MG63 (cell line): Measurements from ENCODE around the gene RTEL1. TPM values are rescaled to one million over a fixed set of nuclear protein-coding genes. Genes with fewer than 3 reads are reported as not detected.
"Not testable (repeated sequence)": the region's sequence is repeated elsewhere in the genome, so short reads cannot be mapped to it uniquely, and the experiment has no call there.

Source experiments
- DNase-seq: peaks from one replicate; pipeline ENCODE4 v3.0.0-alpha.2; 2020
- H3K27me3 ChIP-seq: fragments of 250-450 bp; sonication (Bioruptor Pico); 2 replicates; pipeline ENCODE4 v1.5.1; 2020; ENCODE audit warnings: mild to moderate bottlenecking, moderate library complexity
- H3K36me3 ChIP-seq: fragments of 250-450 bp; sonication (Bioruptor Pico); 2 replicates; pipeline ENCODE4 v1.5.1; 2020; ENCODE audit warnings: mild to moderate bottlenecking, moderate library complexity
- H3K4me3 ChIP-seq: fragments of 250-450 bp; sonication (Bioruptor Pico); 2 replicates; pipeline ENCODE4 v1.5.1; 2020; ENCODE audit warnings: mild to moderate bottlenecking, moderate library complexity
- H3K9me3 ChIP-seq: fragments of 250-450 bp; sonication (Bioruptor Pico); 2 replicates; pipeline ENCODE4 v1.5.1; 2020; ENCODE audit warnings: mild to moderate bottlenecking, moderate library complexity
- total RNA-seq: library from RNA; depleted of rRNA; stranded (reverse); fragments of >200 nt; shearing (Covaris generic); gene quantifications from 2 replicates; pipeline ENCODE4 v1.2.3, GENCODE V29; 2014; ENCODE audit warnings: low replicate concordance; rRNA removed

The RTEL1 gene
- total RNA-seq: 13.4 and 22.7 TPM in 2 replicates

DNA sequence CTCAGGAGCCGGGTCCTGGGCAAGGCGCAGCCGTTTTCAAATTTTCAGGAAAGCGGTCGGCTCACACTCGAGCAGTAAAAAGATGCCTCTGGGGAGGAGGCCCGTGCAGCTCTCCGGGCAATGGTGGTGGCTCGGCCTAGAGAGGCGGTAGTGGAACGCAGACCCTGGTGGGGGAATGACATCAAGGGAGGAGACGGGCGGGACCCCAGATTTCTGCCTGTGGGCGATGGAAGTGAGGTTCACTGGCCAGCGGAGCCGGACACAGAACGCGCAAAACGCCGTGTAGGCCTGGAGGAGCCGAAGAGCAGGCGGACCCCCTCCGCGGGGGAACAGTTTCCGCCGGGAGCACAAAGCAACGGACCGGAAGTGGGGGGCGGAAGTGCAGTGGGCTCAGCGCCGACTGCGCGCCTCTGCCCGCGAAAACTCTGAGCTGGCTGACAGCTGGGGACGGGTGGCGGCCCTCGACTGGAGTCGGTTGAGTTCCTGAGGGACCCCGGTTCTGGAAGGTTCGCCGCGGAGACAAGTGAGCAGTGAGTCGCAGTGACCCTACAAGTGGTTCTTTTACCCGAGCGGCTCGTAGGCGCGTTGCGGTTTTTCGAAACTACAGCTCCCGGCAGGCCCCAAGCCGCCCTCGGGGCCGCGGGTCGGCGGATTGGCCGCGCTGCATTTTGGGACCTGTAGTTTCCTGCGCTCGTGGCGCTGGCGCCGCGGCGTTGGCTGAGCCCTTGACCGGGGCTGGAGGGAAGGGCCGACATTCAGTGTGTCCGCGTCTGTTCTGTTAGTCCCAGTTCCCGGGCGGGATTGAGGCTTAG is at the start of gene RTEL1:
RTEL1 (plus strand) TSS at position 376 of the 812 bp plus-strand sequence. CDS start 1,091 bp downstream, outside the sequence.
- Histone ChIP-seq H3K4me3 (peak within 1 kb of the TSS; percentile 90), H3K27me3 (no peaks in the 10 kb centered on the region), H3K36me3 (peaks cover 39% of the 10 kb centered on the region), H3K9me3 (no peaks in the 10 kb centered on the region)
- DNase-seq: peak; percentile 95

- Histone ChIP-seq H3K36me3 (peaks cover 41% of the 10 kb centered on the region), H3K9me3 (no peaks in the 10 kb centered on the region), H3K27me3 (no peaks in the 10 kb centered on the region), H3K4me3 (no peak overlapping the region)
- DNase-seq: no peak
Observed at GRCh38 chr20:63610581-63611435, 47.3 kb upstream of the RTEL1 start.

DNA sequence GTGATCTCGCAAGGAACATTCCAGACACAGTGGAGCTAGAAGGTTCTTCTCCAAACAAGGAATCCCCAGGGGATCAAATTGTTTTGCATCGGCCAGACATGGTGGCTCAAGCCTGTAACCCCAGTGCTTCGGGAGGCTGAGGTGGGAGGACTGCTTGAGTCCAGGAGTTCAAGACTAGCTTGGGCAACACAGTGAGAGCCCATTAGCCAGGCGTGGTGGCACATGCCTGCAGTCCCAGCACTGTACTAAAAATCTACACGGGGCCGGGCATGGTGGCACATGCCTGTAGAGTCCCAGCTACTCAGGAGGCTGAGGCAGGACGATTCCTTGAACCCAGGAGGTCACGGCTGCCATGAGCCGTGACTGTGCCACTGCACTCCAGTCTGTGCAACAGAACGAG is 46.5 kb upstream of the RTEL1 start:
- H3K4me3 ChIP-seq: no peak overlapping the region
- no peak for DNase-seq

GRCh38 chr20:63612276-63612931 is 45.7 kb upstream of the RTEL1 start:
- no peak for DNase-seq
- Histone ChIP-seq H3K36me3 (peaks cover 54% of the 10 kb centered on the region), H3K4me3 (no peak overlapping the region), H3K27me3 (no peaks in the 10 kb centered on the region), H3K9me3 (no peaks in the 10 kb centered on the region)

More for the DNA sequence above, 46.5 kb upstream of the RTEL1 start:
- Histone ChIP-seq H3K27me3 (no peaks in the 10 kb centered on the region), H3K36me3 (peaks cover 49% of the 10 kb centered on the region), H3K9me3 (no peaks in the 10 kb centered on the region)

GRCh38 chr20:63613863-63614594 is 44.1 kb upstream of the RTEL1 start:
- DNase-seq, H3K27me3 ChIP-seq, H3K4me3 ChIP-seq, H3K9me3 ChIP-seq: not testable (repeated sequence)
- peaks cover 67% of the 10 kb centered on the region for H3K36me3 ChIP-seq

DNA sequence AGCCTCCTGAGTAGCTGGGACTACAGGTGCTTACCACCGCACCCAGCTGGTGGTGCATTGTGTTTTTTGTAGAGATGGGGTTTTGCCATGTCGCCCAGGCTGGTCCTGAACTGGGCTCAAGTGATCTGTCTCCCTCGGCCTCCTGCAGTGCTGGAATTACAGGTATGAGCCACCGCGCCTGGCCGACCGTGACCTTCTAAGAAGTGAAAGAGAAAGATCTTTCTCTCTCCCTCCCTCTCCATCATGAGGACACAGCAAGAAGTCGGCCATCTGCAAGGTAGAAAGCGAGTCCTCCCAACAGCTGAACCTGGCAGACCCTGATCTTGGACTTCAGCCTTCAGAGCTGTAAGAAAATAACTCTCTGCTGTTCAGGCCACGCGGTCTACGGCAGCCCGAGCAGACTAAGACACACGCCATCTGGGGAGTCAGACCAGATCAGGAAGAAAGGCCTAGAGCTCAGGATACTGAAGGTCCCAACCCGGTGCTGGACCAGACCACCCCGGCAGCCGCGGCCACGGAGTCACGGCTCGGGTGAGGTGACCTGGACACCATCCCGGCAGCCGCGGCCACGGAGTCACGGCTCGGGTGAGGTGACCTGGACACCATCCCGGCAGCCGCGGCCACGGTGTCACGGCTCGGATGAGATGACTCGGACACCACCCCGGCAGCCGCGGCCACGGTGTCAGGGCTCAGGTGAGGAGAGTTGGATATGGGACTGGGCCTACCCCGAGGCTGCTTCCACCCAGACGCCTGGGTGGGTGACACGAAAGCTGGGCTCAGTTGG is 40.8 kb upstream of the RTEL1 start:
- DNase-seq: no peak
- H3K4me3 ChIP-seq: no peak overlapping the region
- H3K27me3 ChIP-seq: no peaks in the 10 kb centered on the region
- H3K36me3 ChIP-seq: peaks cover 72% of the 10 kb centered on the region
- H3K9me3 ChIP-seq: no peaks in the 10 kb centered on the region

DNA sequence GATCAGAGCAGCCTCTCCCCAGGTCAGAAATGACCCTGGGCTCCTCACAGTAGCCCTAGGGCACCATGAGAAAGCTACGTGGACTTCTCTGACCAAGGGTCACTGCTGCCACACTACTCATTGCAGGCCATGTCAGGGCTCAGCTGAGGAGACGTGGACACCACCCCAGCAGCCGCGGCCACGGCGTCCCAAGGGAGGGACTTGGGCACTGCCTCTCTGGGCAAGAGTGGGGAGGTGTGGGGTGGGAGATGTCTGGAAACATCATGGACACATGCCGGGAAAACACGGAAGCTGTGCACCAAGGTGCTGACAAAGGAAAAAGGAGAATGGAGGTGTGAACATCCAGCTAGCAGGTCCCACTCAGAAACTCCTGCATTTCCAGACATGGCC is 40.2 kb upstream of the RTEL1 start:
- Histone ChIP-seq H3K36me3 (peaks cover 69% of the 10 kb centered on the region), H3K27me3 (no peaks in the 10 kb centered on the region), H3K9me3 (no peaks in the 10 kb centered on the region), H3K4me3 (no peak overlapping the region)
- no peak for DNase-seq

DNA sequence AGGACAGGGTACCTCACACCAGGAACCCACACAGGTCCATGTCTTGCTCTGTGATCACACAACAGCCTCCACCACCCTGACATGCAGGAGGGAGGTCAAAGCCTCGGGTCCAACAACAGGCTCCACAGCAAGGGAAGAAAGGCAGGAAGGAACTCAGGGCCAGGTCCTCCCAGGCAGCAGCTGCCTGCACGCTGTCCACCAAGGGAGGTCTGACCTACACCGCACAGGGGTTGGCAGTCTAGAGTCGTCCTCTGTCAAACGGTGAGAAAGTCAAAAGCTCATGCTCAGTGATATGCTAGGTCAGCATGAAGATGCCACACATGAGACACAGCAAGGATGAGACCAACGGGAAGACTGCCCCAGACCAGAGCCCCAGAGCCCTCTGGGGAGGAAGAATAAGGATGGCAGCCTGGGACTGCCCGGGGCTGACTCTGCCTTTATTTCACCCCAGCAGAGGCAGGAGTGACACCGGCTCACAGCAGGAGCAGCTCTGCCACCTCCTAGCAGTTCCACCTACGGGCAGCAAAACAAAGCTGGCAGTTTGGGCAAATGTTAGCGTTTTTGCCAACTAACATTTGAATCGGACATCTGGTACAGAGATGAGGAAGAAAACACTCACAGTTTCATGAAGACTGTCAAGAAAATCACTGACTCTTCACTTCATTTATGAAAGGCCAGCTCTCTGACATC is 39.7 kb upstream of the RTEL1 start:
- Histone ChIP-seq H3K36me3 (peaks cover 68% of the 10 kb centered on the region), H3K4me3 (no peak overlapping the region), H3K9me3 (no peaks in the 10 kb centered on the region), H3K27me3 (no peaks in the 10 kb centered on the region)
- DNase-seq: no peak

- H3K9me3 ChIP-seq: no peaks in the 10 kb centered on the region
- no peaks in the 10 kb centered on the region for H3K27me3 ChIP-seq
- peaks cover 62% of the 10 kb centered on the region for H3K36me3 ChIP-seq
- H3K4me3 ChIP-seq: no peak overlapping the region
- no peak for DNase-seq
Observed at GRCh38 chr20:63619086-63619485, 39.0 kb upstream of the RTEL1 start.

GRCh38 chr20:63619505-63619904 is 38.6 kb upstream of the RTEL1 start:
- H3K36me3 ChIP-seq: peaks cover 63% of the 10 kb centered on the region
- no peak overlapping the region for H3K4me3 ChIP-seq
- no peaks in the 10 kb centered on the region for H3K9me3 ChIP-seq
- H3K27me3 ChIP-seq: no peaks in the 10 kb centered on the region
- no peak for DNase-seq

DNA sequence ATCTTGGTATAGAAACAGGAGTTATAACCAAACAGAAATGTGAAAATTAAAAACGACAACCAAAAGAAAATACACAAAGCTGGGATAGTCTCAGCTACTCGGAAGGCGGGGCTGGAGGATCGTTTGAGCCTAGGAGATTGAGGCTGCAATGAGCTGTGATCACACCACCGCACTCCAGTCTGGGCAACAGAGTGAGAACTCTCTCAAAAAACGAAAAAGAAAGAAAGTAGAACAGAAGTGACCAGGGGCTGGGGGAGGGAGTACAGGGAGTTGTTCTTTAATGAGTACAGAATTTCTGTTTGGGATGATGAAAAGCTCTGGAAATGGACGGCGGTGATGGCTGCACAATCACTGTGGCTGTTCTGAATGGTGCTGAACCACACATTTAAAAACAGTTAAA is 37.1 kb upstream of the RTEL1 start:
- Histone ChIP-seq H3K27me3 (no peaks in the 10 kb centered on the region), H3K4me3 (no peak overlapping the region), H3K9me3 (no peaks in the 10 kb centered on the region), H3K36me3 (peaks cover 49% of the 10 kb centered on the region)
- DNase-seq: no peak

DNA sequence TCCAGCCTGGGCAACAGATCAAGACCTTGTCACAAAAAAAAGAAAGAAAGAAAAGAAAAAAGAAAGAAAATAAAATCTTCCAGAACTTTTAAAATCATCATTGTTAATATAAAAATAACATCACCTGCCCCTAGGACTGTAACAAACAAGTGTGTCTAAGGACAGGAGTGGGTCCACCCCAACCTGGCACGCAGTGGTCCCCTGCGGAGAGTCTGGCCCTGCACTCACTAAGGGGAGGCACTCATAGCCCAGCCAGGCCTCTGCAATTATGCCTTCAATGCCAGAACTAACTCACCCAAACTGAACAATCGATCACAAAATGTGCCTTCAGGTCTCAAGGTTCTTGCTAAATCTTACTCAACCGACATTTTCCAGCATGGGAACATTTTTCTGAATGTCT is 36.0 kb upstream of the RTEL1 start:
- Histone ChIP-seq H3K9me3 (no peaks in the 10 kb centered on the region), H3K36me3 (peaks cover 39% of the 10 kb centered on the region), H3K4me3 (no peak overlapping the region), H3K27me3 (no peaks in the 10 kb centered on the region)
- DNase-seq: no peak

DNA sequence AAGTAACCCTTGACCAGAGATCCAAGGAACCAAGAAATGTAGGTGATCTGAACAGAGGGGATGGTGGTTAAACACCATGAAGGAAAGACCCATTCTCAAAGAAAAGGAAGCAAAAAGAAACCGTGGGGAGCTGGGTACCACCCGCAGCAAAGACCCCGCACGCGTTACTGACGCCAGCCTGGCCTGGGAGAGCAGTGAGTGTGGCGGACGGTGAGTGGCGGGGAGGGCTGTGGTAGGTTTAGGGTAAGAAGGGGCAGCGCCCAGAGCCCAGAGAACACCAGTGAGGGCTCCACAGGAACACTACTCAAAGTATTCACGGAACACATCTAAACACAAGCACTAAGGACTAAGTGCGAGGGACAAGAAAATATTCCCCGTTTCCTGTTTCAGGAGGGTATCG is 35.4 kb upstream of the RTEL1 start:
- DNase-seq: no peak
- Histone ChIP-seq H3K27me3 (no peaks in the 10 kb centered on the region), H3K4me3 (no peak overlapping the region), H3K36me3 (peaks cover 37% of the 10 kb centered on the region), H3K9me3 (no peaks in the 10 kb centered on the region)

DNA sequence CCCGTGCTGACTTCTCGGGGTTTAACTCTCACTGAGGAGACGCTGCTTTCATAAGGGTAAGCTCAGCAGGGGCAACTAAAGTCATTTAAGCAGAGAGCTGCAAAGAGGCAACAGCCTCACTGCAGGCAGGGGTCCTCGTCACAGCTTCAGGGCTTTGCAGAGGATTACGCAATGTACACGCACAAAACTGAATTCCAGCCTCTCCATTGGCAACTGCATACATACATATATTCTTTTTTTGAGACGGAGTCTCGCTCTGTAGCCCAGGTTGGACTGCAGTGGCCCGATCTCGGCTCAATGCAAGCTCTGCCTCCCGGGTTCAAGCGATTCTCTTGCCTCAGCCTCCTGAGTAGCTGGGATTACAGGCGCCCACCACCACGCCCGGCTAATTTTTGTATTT is 33.6 kb upstream of the RTEL1 start:
- no peak for DNase-seq
- H3K36me3 ChIP-seq: peaks cover 23% of the 10 kb centered on the region
- H3K27me3 ChIP-seq: no peaks in the 10 kb centered on the region
- no peak overlapping the region for H3K4me3 ChIP-seq
- H3K9me3 ChIP-seq: no peaks in the 10 kb centered on the region

DNA sequence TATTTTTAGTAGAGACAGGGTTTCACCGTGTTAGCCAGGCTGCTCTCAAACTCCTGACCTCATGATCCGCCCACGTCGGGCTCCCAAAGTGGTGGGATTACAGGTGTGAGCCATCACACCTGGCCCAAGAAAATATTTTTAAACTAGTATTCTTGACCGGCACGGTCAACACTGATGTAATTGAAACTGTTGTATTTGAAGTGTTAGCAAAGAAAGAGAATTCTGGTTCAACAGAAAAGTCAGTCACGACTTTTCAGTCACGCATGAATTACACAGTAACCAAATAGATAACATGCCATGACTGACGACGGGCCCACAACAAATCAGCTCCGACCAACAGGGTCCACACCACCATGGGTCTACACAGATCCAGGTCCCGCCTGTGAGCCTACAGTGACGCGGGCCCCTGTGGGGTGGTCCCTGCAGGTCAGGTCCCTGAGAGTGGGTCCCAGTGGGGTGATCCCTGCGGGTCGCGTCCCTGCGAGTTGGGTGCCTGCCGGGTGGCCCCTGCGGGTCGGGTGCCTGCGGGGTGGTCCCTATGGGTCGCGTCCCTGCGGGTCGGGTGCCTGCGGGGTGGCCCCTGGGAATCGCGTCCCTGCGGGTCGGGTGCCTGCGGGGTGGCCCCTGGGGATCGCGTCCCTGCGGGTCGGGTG is 32.2 kb upstream of the RTEL1 start:
- Histone ChIP-seq H3K27me3 (no peaks in the 10 kb centered on the region), H3K36me3 (peaks cover 17% of the 10 kb centered on the region), H3K9me3 (no peaks in the 10 kb centered on the region), H3K4me3 (peak overlapping the region; percentile 70)
- DNase-seq: peak; percentile 41
